ENCODE measurements around the gene LDHA.

LDHA gene

GRCh38 chr11:18394275-18394927, at the start of gene LDHA:
LDHA (plus strand) TSS chr11:18394563; CDS start chr11:18396843, 2,280 bp downstream.
- DNase-seq: peak; percentile 83 to 90

DNA sequence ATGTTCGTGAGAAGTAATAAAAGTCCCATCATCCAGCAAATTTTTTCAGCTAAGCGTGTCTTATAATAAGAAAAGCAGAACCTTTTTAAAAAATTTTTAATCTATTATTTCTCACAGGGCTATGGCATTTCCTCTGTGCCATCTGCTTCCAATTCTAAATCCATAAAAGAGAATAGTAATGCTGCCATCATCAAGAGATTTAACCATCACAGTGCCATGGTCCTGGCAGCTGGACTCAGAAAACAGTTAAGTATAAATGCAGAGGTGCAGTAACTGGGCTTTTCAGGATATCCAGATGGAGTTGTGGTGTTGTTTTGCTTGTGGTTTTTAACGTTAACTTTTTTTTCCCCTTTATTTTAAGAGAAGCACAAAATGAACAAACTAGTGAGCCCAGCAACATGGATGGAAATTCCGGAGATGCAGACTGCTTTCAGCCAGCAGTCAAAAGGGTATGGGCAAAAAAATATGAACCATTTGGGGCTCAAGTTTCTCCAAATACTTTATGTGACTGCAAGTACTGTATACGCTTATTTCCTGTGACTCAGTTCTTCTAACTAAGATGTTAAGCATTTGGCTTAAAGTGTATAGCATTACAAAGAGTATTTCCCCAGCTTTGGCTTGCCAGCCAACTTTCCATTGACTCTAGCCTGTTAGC, 46.8 kb upstream of the LDHA start:
- DNase-seq: no peak

GRCh38 chr11:18352581-18352980, 41.8 kb upstream of the LDHA start:
- DNase-seq: no peak

DNA sequence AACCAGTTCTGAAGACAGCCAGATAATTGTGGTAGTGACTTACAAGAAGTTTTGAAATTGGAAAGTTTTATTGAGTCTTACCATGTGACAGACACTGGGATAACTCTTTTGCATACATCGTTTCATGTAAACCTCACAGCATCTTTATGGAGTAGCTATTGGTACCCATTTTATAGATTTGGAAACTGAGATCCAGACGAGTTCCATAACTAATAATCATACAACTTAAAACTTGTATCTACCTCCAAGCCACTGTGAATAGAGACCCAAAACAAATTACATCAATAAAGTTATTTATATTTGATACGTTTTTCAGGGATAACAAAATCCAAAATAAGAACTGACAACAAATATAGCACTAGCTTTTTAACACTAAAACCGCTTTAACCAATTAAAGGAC, 35.7 kb upstream of the LDHA start:
- no peak for DNase-seq

DNA sequence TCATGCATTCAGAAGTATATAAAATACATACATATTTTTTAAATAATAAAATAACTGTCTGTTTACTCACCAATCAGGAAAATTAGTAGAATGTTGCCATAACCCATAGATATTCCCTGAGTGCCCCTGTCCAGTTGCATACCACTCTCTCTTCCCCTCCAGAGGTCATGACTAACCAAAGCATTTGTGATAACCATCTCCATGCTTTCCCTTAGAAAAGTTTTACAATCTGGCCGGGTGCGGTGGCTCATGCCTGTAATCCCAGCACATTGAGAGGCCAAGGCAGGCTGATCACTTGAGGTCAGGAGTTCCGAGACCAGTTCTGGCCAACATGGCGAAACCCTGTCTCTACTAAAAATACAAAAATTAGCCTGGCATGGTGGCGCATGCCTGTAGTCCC, 33.2 kb upstream of the LDHA start:
- DNase-seq: no peak

- DNase-seq: no peak
Observed at GRCh38 chr11:18364495-18365073, 29.8 kb upstream of the LDHA start.

DNA sequence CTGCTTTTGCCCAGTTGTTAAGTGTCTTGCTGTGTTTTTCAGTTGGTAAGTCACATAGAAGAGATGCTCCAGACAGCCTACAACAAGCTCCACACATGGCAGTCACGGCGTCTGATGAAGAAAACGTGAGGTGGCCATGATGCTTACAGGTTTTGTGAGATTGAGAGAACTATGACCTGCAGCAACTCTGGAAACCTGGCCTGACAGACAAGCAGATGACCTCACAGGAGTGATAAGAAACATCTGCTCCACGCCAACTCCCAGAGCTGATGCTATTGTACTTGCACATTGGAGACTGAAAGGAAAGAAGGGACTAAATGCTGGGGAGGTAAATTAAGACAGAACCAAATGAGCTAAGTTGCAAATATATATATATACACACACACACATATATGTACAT, 28.6 kb upstream of the LDHA start:
- no peak for DNase-seq

DNA sequence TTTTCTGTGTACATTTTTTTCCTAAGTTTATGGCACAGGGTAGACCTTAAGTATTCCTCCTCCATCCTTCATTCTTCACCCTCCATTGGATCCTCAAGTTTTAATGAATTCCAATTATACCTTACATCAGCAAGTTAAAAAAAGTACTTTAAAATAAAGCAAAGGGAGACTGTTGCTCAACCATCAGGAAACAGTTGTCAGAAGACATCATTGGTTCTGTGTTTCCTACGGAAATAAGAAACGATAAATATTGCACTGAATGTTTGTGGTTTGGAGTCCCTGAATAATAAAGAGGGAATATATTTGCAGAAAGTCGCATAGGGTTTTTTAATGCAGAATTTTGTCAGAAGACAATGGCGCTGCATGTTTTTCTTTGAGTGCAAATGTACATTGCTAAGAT, 28.1 kb upstream of the LDHA start:
- DNase-seq: no peak

GRCh38 chr11:18367431-18367830, 26.9 kb upstream of the LDHA start:
- no peak for DNase-seq

DNA sequence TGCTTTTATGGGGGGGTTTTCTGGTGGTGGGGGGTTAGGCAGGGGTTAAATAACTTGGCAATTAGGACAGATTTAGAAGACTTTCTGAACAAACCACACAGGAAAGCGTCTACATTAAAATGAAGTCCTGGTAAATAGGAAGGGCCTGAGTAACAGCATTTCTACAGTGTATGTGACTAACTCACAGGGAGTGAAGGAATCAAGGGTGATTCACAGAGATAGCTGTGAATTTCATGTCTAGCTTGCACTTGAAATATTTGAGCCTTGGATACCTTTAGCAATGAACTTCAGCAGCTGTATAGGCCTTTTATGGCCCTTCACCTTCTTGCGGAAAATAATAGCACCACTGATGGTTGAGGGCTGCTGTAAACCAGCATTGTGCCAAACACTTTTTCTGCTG, 26.1 kb upstream of the LDHA start:
- DNase-seq: no peak

GRCh38 chr11:18369398-18369797, 25.0 kb upstream of the LDHA start:
- no peak for DNase-seq

GRCh38 chr11:18371279-18371678, 23.1 kb upstream of the LDHA start:
- DNase-seq: no peak

GRCh38 chr11:18372201-18372600, 22.2 kb upstream of the LDHA start:
- DNase-seq: no peak

DNA sequence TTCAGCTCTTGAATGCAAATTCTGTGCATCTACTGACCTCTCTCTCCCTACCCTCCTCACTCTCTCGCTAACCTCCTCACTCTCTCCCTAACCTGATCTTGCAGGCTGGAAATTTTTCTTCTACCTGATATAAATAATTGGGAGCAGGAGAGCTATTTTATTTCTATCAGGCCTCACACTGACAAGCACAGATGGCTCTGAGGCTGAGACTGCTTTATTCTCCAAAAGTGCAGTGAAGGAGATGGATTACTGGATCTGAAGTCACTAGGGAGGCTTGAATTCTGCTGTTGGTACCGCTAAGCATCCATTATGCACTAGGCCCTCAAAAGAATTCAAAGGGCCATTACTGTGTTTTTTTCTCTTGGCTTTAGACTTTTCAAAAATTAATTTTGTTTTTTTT, 19.4 kb upstream of the LDHA start:
- no peak for DNase-seq

- DNase-seq: no peak
Observed at GRCh38 chr11:18375941-18376340, 18.4 kb upstream of the LDHA start.

- DNase-seq: no peak
Observed at GRCh38 chr11:18379201-18379600, 15.2 kb upstream of the LDHA start.

- DNase-seq: peak; percentile 70 to 83
Observed at GRCh38 chr11:18383388-18384156, 10.8 kb upstream of the LDHA start.

GRCh38 chr11:18384157-18384641, 10.2 kb upstream of the LDHA start:
- DNase-seq: peak; percentile 81 to 83

- no peak for DNase-seq
Observed at GRCh38 chr11:18390088-18390487, 4.3 kb upstream of the LDHA start.

- peak in 1 of 2 experiments; percentile 7 for DNase-seq
Observed at GRCh38 chr11:18392434-18393321, 1.7 kb upstream of the LDHA start.

- no peak for DNase-seq
Observed at GRCh38 chr11:18393581-18394274, 635 bp upstream of the LDHA start.
